ENCODE measurements around the gene KLHL29. TPM values are rescaled to one million over a fixed set of nuclear protein-coding genes. Genes with fewer than 3 reads are reported as not detected.

KLHL29 gene
- total RNA-seq, 4 donors from 2014 or later, result 39.6 to 52.0 (median 40.4) TPM

- WGBS, 2 donors, result 53 to 59% methylated on average over 5 of the region's 5 CpGs
- no peaks in the 10 kb centered on the region for H3K27me3 ChIP-seq
- peak overlapping the region in 2 of 4 donors; percentile 6 to 11 for H3K27ac ChIP-seq
- H3K9me3 ChIP-seq, result no peaks in the 10 kb centered on the region
- H3K4me3 ChIP-seq, result no peak overlapping the region
- no peak for TF ChIP-seq POLR2A (IDR thresholded peaks at IDR 0.05)
- no peak for TF ChIP-seq CTCF (IDR thresholded peaks at IDR 0.05)
- TF ChIP-seq EP300 (IDR thresholded peaks at IDR 0.05), result no peak
- peaks cover 0 to 70% (median 22%) of the 10 kb centered on the region in 4 donors for H3K4me1 ChIP-seq
- peaks cover 0 to 6% (median 0%) of the 10 kb centered on the region in 3 donors for H3K36me3 ChIP-seq
- DNase-seq (ENCODE audit: low spot score in 2 of 2), result no peak
Measured at GRCh38 chr2:23483791-23484190, 98.8 kb downstream of the KLHL29 start.

- Histone ChIP-seq H3K4me1 (peaks cover 0 to 74% (median 22%) of the 10 kb centered on the region in 4 donors), H3K27me3 (no peaks in the 10 kb centered on the region), H3K27ac (peak overlapping the region in 2 of 4 donors; percentile 6 to 11), H3K9me3 (no peaks in the 10 kb centered on the region), H3K36me3 (peaks cover 0 to 6% (median 0%) of the 10 kb centered on the region in 3 donors), H3K4me3 (no peak overlapping the region)
- TF ChIP-seq POLR2A (IDR thresholded peaks at IDR 0.05) (no peak), EP300 (IDR thresholded peaks at IDR 0.05) (no peak)
- WGBS, 2 donors, result 88 to 89% methylated on average over 8 of the region's 8 CpGs
- no peak for DNase-seq (ENCODE audit: low spot score in 2 of 2)
Measured at GRCh38 chr2:23484275-23484674, 99.3 kb downstream of the KLHL29 start.

- 69 to 76% methylated on average over 5 of the region's 5 CpGs for WGBS, 2 donors
- Histone ChIP-seq H3K27me3 (no peaks in the 10 kb centered on the region), H3K36me3 (peaks cover 0 to 6% (median 0%) of the 10 kb centered on the region in 3 donors), H3K4me1 (peaks cover 0 to 75% (median 22%) of the 10 kb centered on the region in 4 donors), H3K27ac (peak overlapping the region in 2 of 4 donors; percentile 6 to 9), H3K4me3 (no peak overlapping the region), H3K9me3 (no peaks in the 10 kb centered on the region)
- DNase-seq (ENCODE audit: low spot score in 2 of 2), result no peak
- TF ChIP-seq EP300 (IDR thresholded peaks at IDR 0.05), result no peak
- TF ChIP-seq POLR2A (IDR thresholded peaks at IDR 0.05), result no peak
- no peak for TF ChIP-seq CTCF (IDR thresholded peaks at IDR 0.05)
Measured at GRCh38 chr2:23484767-23485166, 99.8 kb downstream of the KLHL29 start.

- WGBS, 2 donors, result 85 to 86% methylated on average over 2 of the region's 2 CpGs
- Histone ChIP-seq H3K27ac (peak overlapping the region in 2 of 4 donors; percentile 6 to 9), H3K9me3 (no peaks in the 10 kb centered on the region), H3K4me1 (peaks cover 0 to 76% (median 22%) of the 10 kb centered on the region in 4 donors), H3K36me3 (peaks cover 0 to 6% (median 0%) of the 10 kb centered on the region in 3 donors), H3K27me3 (no peaks in the 10 kb centered on the region), H3K4me3 (no peak overlapping the region)
- TF ChIP-seq CTCF (IDR thresholded peaks at IDR 0.05), result no peak
- TF ChIP-seq POLR2A (IDR thresholded peaks at IDR 0.05), result no peak
- TF ChIP-seq EP300 (IDR thresholded peaks at IDR 0.05), result no peak
- DNase-seq (ENCODE audit: low spot score in 2 of 2), result no peak
Measured at GRCh38 chr2:23485261-23485660, 100.3 kb downstream of the KLHL29 start.

- H3K36me3 ChIP-seq, result peaks cover 0 to 6% (median 0%) of the 10 kb centered on the region in 3 donors
- no peak overlapping the region for H3K4me3 ChIP-seq
- no peak for DNase-seq (ENCODE audit: low spot score in 2 of 2)
- H3K4me1 ChIP-seq, result peaks cover 0 to 72% (median 21%) of the 10 kb centered on the region in 4 donors
- 63 to 67% methylated on average over 8 to 10 of the region's 10 CpGs for WGBS, 2 donors
- no peak for TF ChIP-seq POLR2A (IDR thresholded peaks at IDR 0.05)
- H3K27me3 ChIP-seq, result no peaks in the 10 kb centered on the region
- H3K27ac ChIP-seq, result peak overlapping the region in 2 of 4 donors; percentile 8 to 59
- no peaks in the 10 kb centered on the region for H3K9me3 ChIP-seq
Measured at GRCh38 chr2:23485841-23486683, 101.1 kb downstream of the KLHL29 start.

- TF ChIP-seq POLR2A (IDR thresholded peaks at IDR 0.05) (no peak), EP300 (IDR thresholded peaks at IDR 0.05) (no peak), CTCF (IDR thresholded peaks at IDR 0.05) (no peak)
- Histone ChIP-seq H3K36me3 (peaks cover 0 to 6% (median 0%) of the 10 kb centered on the region in 3 donors), H3K4me3 (no peak overlapping the region), H3K27me3 (no peaks in the 10 kb centered on the region), H3K27ac (peak overlapping the region in 2 of 4 donors; percentile 8 to 59), H3K4me1 (peaks cover 0 to 74% (median 20%) of the 10 kb centered on the region in 4 donors), H3K9me3 (no peaks in the 10 kb centered on the region)
- no peak for DNase-seq (ENCODE audit: low spot score in 2 of 2)
- 47 to 57% methylated on average over 5 of the region's 5 CpGs for WGBS, 2 donors
Measured at GRCh38 chr2:23486684-23487075, 101.7 kb downstream of the KLHL29 start.

All from tibial nerve (tissue), 4 donors.